HG03354 (cell line): ENCODE results near the gene NTN3.

Experiments
- ATAC-seq: cut with Tn5 transposase; IDR thresholded peaks from one replicate; pipeline ENCODE4 v1.9.1; 2021; ENCODE audit warnings: mild to moderate bottlenecking; ENCODE audit not compliant: unreplicated experiment, poor library complexity, severe bottlenecking

NTN3 gene

GRCh38 chr16:2462031-2462866 lies 8.8 kb upstream of the NTN3 start:
- ATAC-seq = no peak

- ATAC-seq = no peak
Measured at GRCh38 chr16:2464333-2464732, 6.8 kb upstream of the NTN3 start.

GRCh38 chr16:2465653-2466415 lies 5.3 kb upstream of the NTN3 start:
- ATAC-seq = no peak

- ATAC-seq = no peak
Measured at GRCh38 chr16:2466667-2467527, 4.2 kb upstream of the NTN3 start.

GRCh38 chr16:2467528-2468232 lies 3.4 kb upstream of the NTN3 start:
- no peak for ATAC-seq

- no peak for ATAC-seq
Measured at GRCh38 chr16:2468233-2468724, 2.8 kb upstream of the NTN3 start.

- no peak for ATAC-seq
Measured at GRCh38 chr16:2468725-2469398, 2.2 kb upstream of the NTN3 start.

GRCh38 chr16:2469399-2470233 lies 1.5 kb upstream of the NTN3 start:
- no peak for ATAC-seq

- ATAC-seq = no peak
Measured at GRCh38 chr16:2470234-2470601, 879 bp upstream of the NTN3 start.

- no peak for ATAC-seq
Measured at GRCh38 chr16:2470603-2471015, 488 bp upstream of the NTN3 start.

GRCh38 chr16:2471653-2472487 lies 773 bp downstream of the NTN3 start:
- ATAC-seq = no peak

GRCh38 chr16:2472488-2472864 lies 1.4 kb downstream of the NTN3 start:
- no peak for ATAC-seq

GRCh38 chr16:2472885-2473445 lies 1.9 kb downstream of the NTN3 start:
- ATAC-seq = no peak

GRCh38 chr16:2473446-2473926 lies 2.4 kb downstream of the NTN3 start:
- ATAC-seq = peak; percentile 1

- peak; percentile 29 for ATAC-seq
Measured at GRCh38 chr16:2473999-2474876, 3.1 kb downstream of the NTN3 start.

GRCh38 chr16:2474877-2475412 lies 3.8 kb downstream of the NTN3 start, which contains the start of gene TBC1D24:
TSS of gene TBC1D24 (plus strand) at chr16:2475127. CDS start at chr16:2496149, 21,022 bp downstream.
- peak; percentile 73 for ATAC-seq
